ENCODE data around the gene NRP1.

DNA sequence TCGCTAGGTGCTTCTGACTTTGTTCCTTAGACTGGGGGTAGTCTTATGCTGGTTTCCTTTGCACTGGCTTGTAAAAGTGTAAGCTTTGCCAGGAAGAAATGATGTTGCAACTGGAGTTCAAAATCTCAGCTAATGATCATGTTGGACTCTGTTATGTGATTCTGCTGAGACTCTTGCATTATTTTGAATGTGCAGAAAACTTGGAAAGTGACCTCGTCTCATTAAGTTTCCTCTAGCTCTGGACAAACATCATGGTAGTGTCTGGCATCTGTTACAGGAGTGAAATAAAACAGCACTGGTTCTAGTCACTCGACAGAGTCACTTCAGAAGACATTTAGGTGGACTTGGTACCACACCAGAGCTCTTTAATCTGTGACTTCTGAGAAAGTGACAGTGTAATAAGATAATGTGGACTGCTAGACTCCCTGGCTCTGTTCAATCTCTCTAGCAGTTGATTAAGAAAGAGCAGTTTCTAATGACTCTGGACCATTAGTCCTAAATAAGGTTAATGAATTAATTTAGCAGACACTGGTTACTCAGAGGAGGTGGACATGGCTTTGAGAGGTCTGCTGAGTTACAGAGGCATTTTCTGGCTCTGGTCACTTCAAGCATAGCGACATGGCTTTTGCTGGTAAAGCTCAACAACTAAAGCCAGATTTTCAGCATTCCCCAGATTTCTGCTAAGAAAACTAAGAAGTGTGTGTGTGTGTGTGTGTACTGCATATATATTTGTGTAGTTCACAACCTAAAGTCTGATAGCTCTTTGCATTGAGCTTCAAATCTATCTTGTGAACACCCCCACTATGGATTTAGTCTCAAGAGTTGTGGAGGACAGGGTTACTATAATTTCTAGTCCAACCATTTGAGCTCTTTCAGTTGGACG, 2.0 kb downstream of the NRP1 start:
- TF ChIP-seq, protein P1, sequence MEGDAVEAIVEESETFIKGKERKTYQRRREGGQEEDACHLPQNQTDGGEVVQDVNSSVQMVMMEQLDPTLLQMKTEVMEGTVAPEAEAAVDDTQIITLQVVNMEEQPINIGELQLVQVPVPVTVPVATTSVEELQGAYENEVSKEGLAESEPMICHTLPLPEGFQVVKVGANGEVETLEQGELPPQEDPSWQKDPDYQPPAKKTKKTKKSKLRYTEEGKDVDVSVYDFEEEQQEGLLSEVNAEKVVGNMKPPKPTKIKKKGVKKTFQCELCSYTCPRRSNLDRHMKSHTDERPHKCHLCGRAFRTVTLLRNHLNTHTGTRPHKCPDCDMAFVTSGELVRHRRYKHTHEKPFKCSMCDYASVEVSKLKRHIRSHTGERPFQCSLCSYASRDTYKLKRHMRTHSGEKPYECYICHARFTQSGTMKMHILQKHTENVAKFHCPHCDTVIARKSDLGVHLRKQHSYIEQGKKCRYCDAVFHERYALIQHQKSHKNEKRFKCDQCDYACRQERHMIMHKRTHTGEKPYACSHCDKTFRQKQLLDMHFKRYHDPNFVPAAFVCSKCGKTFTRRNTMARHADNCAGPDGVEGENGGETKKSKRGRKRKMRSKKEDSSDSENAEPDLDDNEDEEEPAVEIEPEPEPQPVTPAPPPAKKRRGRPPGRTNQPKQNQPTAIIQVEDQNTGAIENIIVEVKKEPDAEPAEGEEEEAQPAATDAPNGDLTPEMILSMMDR (IDR thresholded peaks at IDR 0.05), result no peak
- peak in 1 of 2 donors; percentile 65 for TF ChIP-seq EP300 (IDR thresholded peaks at IDR 0.05)
- TF ChIP-seq POLR2A (IDR thresholded peaks at IDR 0.05), result no peak
